Activated CD8-positive, alpha-beta memory T cell treated with anti-CD3 and anti-CD28 coated beads for 48 hours (primary cell): ENCODE data around the gene OR5K2.

Source experiments
- DNase-seq, 3 experiments: peaks; one replicate each; pipeline ENCODE4 v3.0.0-alpha.2; 2020; ENCODE audit warnings: low read depth in 2 of 3, low spot score in 2 of 3

Gene OR5K2

GRCh38 chr3:98497381-98497780, at the start of gene OR5K2:
TSS of gene OR5K2 (plus strand) at chr3:98497681. CDS start at chr3:98497681, 0 bp downstream.
- no peak for DNase-seq

GRCh38 chr3:98449606-98450193, 47.8 kb upstream of the OR5K2 start:
- no peak for DNase-seq

- DNase-seq, result no peak
These were observed 47.1 kb upstream of the OR5K2 start for GRCh38 chr3:98450372-98450771.

- no peak for DNase-seq
These were observed 43.7 kb upstream of the OR5K2 start for GRCh38 chr3:98453827-98454226.

- no peak for DNase-seq
These were observed 42.6 kb upstream of the OR5K2 start for GRCh38 chr3:98454929-98455328.

- no peak for DNase-seq
These were observed 39.9 kb upstream of the OR5K2 start for GRCh38 chr3:98457543-98457942.

- no peak for DNase-seq
These were observed 37.3 kb upstream of the OR5K2 start for GRCh38 chr3:98460220-98460619.

GRCh38 chr3:98462901-98463300, 34.6 kb upstream of the OR5K2 start, which contains the start of gene OR5K1:
TSS of gene OR5K1 (plus strand) at chr3:98463201. CDS start at chr3:98469577, 6,376 bp downstream.
- DNase-seq, result no peak

GRCh38 chr3:98482717-98483482, 14.6 kb upstream of the OR5K2 start:
- DNase-seq, result no peak

- no peak for DNase-seq
These were observed 13.9 kb upstream of the OR5K2 start for GRCh38 chr3:98483626-98484025.

GRCh38 chr3:98500019-98500418, 2.5 kb downstream of the OR5K2 start:
- no peak for DNase-seq

GRCh38 chr3:98501270-98501669, 3.8 kb downstream of the OR5K2 start:
- DNase-seq, result no peak

GRCh38 chr3:98501863-98502576, 4.5 kb downstream of the OR5K2 start:
- DNase-seq, result no peak

- no peak for DNase-seq
These were observed 7.1 kb downstream of the OR5K2 start for GRCh38 chr3:98504539-98504938.

GRCh38 chr3:98508582-98508981, 11.1 kb downstream of the OR5K2 start:
- no peak for DNase-seq

GRCh38 chr3:98512576-98512975, 15.1 kb downstream of the OR5K2 start:
- no peak for DNase-seq

GRCh38 chr3:98513091-98513511, 15.6 kb downstream of the OR5K2 start:
- DNase-seq, result no peak

- no peak for DNase-seq
These were observed 16.3 kb downstream of the OR5K2 start for GRCh38 chr3:98513736-98514135.

- DNase-seq, result no peak
These were observed 17.5 kb downstream of the OR5K2 start for GRCh38 chr3:98514948-98515347.

GRCh38 chr3:98518816-98519215, 21.3 kb downstream of the OR5K2 start:
- no peak for DNase-seq

GRCh38 chr3:98519351-98519750, 21.9 kb downstream of the OR5K2 start:
- DNase-seq, result no peak
